ENCODE results near the gene CUEDC2.

- TF ChIP-seq CTCF (IDR thresholded peaks at IDR 0.05; ENCODE audit: insufficient read depth, low read length, poor library complexity, severe bottlenecking) (no peak), EZH2phosphoT487 (conservative IDR thresholded peaks at IDR 0.05; ENCODE audit: low read length) (no peak)
Observed at GRCh38 chr10:102475451-102476040, 43.2 kb upstream of the CUEDC2 start.
